HG03108 (cell line): Measurements from ENCODE around the gene SENP3.

Experiments
- ATAC-seq: cut with Tn5 transposase; IDR thresholded peaks from one replicate; pipeline ENCODE4 v1.9.1; 2021; ENCODE audit warnings: moderate library complexity; ENCODE audit not compliant: unreplicated experiment

The SENP3 gene

GRCh38 chr17:7555320-7555948 is 6.3 kb upstream of the SENP3 start:
- ATAC-seq, result no peak

GRCh38 chr17:7556627-7557026 is 5.1 kb upstream of the SENP3 start:
- no peak for ATAC-seq

GRCh38 chr17:7557147-7557764 is 4.5 kb upstream of the SENP3 start:
- no peak for ATAC-seq

- peak; percentile 41 for ATAC-seq
These were observed 3.8 kb upstream of the SENP3 start for GRCh38 chr17:7557775-7558543.

- no peak for ATAC-seq
These were observed 3.0 kb upstream of the SENP3 start, which contains the start of gene TNFSF13 for GRCh38 chr17:7558544-7559319. TNFSF13 (plus strand) TSS chr17:7558750; CDS start chr17:7559040, 290 bp downstream.

GRCh38 chr17:7559320-7560171 is 2.2 kb upstream of the SENP3 start:
- ATAC-seq, result no peak

GRCh38 chr17:7560172-7561027 is 1.3 kb upstream of the SENP3 start:
- ATAC-seq, result no peak

- ATAC-seq, result peak; percentile 48
These were observed 617 bp upstream of the SENP3 start for GRCh38 chr17:7561028-7561575.

- no peak for ATAC-seq
These were observed 488 bp downstream of the SENP3 start for GRCh38 chr17:7562208-7562605.

GRCh38 chr17:7563115-7563869 is 1.6 kb downstream of the SENP3 start:
- ATAC-seq, result no peak

GRCh38 chr17:7569571-7569970 is 7.9 kb downstream of the SENP3 start:
- no peak for ATAC-seq

GRCh38 chr17:7570351-7570750 is 8.6 kb downstream of the SENP3 start:
- ATAC-seq, result no peak

- ATAC-seq, result no peak
These were observed 10.5 kb downstream of the SENP3 start for GRCh38 chr17:7572338-7572587.

GRCh38 chr17:7572588-7573323 is 11.0 kb downstream of the SENP3 start:
- peak; percentile 93 for ATAC-seq

GRCh38 chr17:7573324-7574080 is 11.8 kb downstream of the SENP3 start:
- no peak for ATAC-seq

GRCh38 chr17:7574176-7574953 is 12.6 kb downstream of the SENP3 start:
- no peak for ATAC-seq

GRCh38 chr17:7575481-7575883 is 13.8 kb downstream of the SENP3 start:
- ATAC-seq, result no peak
